Fibroblast of villous mesenchyme (primary cell): Measurements from ENCODE around the gene MC5R. TPM values are rescaled to one million over a fixed set of nuclear protein-coding genes. Genes with fewer than 3 reads are reported as not detected.

Experiments used
- DNase-seq: peaks from one replicate; pipeline ENCODE4 v3.0.0-alpha.2; 2010; ENCODE audit warnings: low read depth
- H3K4me3 ChIP-seq: 2 replicates; pipeline ENCODE4 v1.5.1; 2011; ENCODE audit warnings: low read depth, mild to moderate bottlenecking, low read length
- total RNA-seq: library from RNA; depleted of rRNA; stranded (reverse); fragments of >200 nt; gene quantifications from 2 replicates; pipeline ENCODE4 v1.2.3, GENCODE V29; 2012
- TF ChIP-seq, protein P1 (sequence below): IDR thresholded peaks from 2 replicates; pipeline ENCODE4 v1.5.1; 2012; ENCODE audit warnings: low read depth, mild to moderate bottlenecking, low read length; ENCODE audit not compliant: insufficient read depth

MC5R gene
- total RNA-seq, 1 donor: not detected

DNA sequence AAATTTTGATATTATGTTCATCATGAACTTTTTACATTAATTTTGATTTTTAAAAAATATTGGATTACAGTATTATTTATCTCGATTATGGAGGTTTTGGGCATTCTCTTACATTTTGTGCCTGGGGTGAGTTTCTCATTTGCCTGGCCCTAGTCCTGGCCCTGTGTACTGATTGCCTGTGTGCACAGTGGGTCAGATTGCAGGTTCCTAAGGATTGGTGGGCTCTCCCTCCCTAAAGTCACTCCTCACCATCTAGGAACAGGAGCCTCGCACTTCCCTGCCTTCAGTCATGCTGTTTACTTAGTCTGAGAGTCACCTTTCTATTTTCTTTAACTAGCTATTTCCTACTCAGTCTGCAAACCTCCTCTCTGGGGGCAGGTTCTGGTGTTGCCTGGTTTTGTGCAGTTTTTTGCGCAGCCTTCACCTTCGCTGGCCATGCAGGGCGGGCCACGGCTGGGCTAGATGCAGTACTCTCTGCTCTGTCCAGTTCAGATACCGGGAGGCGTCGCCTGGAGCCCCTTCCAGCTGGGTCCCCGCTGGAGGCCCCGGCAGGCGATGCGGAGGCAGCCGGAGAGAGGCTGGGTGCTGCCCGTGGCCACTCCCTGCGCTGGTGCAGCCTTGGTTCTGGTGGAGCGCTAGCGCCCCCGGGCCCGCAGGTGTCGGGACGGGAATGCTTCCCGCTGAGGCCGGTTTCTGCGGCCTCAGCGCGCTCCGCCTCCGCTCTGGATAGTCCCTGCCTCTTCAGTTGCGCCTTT is 23.3 kb upstream of the MC5R start:
- DNase-seq: peak; percentile 28
- TF ChIP-seq, protein P1, sequence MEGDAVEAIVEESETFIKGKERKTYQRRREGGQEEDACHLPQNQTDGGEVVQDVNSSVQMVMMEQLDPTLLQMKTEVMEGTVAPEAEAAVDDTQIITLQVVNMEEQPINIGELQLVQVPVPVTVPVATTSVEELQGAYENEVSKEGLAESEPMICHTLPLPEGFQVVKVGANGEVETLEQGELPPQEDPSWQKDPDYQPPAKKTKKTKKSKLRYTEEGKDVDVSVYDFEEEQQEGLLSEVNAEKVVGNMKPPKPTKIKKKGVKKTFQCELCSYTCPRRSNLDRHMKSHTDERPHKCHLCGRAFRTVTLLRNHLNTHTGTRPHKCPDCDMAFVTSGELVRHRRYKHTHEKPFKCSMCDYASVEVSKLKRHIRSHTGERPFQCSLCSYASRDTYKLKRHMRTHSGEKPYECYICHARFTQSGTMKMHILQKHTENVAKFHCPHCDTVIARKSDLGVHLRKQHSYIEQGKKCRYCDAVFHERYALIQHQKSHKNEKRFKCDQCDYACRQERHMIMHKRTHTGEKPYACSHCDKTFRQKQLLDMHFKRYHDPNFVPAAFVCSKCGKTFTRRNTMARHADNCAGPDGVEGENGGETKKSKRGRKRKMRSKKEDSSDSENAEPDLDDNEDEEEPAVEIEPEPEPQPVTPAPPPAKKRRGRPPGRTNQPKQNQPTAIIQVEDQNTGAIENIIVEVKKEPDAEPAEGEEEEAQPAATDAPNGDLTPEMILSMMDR: peak; percentile 40

DNA sequence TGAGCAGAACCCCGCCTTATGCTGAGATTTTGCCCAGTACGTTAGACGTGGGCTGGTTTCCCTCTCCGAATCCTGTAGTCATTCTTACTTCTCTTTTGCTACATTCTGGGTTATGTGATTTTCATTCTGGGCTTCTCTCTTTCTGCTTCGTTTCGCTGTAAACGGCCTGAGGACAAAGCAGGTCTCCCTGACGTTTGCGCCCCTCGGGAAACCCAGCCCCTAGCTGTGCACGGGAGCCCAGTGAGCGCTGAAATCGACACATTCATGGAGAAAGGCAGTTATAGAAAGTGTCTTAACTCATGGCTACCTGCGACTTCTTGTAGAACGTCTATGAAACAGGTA is 22.7 kb upstream of the MC5R start:
- no peak for DNase-seq
- H3K4me3 ChIP-seq: peak overlapping the region; percentile 32
- TF ChIP-seq, protein P1: no peak

More for the DNA sequence above, 23.3 kb upstream of the MC5R start:
- H3K4me3 ChIP-seq: peak overlapping the region; percentile 32

DNA sequence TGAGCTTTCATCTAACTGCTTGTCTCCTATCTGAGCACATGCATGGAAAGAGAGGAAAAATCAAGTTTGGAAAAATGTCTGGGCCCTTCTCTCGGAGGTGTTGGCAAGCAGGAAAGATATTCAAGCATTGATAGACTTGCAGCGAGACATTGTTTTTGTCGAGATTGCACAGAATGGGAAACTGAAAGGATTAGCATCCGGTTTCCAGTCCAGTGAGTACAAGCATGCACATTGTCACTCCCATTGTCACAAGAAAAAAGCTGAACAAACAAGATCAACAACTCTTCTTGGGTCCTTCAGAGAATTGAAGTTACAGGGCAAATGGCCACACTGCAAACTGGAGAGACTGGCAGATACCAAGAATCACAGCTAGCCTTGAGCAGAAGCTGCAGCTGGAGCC is 19.6 kb upstream of the MC5R start:
- H3K4me3 ChIP-seq: no peak overlapping the region
- DNase-seq: no peak
- TF ChIP-seq, protein P1: no peak

DNA sequence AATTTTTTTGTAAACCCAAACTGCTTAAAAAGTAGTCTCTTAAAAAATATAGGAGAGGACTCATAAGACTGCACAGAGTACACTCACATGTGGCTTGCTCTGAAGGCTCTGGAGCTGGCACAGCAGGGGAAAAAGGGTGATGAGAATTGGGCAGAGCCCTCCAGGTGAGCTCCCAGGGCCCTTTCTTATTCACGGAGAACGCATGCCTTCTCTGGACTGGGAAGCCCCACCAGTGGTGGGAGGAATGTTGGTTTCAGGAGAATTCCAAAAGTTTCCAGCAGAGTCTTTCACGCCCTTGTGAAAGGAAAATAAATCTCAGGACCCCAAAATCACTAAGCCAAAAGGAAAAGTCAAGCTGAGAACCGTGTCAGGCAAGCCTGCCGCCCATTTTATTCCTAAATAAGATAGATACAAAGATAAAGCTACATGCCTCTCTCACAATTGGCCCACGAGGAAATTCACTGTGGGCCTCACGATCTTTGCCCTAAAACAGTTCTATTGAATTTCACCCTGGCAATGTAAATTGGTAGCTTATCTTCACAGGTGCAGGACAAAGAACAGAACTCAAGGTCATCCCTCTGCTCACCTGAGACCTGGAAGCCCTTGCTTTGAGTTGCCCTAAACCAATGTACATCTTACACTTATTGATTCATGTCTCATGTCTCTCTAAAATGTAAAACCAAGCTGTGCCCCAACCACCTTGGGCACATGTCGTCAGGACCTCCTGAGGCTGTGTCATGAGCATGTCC is 15.5 kb upstream of the MC5R start:
- H3K4me3 ChIP-seq: no peak overlapping the region
- DNase-seq: no peak
- TF ChIP-seq, protein P1: no peak

DNA sequence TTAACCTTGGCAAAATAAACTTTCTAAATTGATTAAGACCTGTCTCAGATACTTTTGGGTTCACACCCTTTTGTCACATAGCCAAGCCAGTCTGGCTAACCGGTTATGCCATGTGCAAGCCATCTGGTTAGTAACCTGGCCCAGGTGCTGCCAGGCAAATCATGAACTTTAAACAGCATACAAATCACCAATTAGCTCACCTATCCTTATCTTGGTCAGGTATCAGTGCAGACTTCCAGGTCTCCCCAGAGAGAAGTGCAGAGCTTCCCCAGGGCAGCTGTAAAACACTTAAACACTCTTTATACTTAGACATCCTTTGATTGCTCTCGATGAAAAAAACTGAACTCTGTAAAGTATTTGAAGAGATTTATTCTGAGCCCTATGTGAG is 14.9 kb upstream of the MC5R start:
- no peak for DNase-seq
- TF ChIP-seq, protein P1: no peak
- H3K4me3 ChIP-seq: no peak overlapping the region

DNA sequence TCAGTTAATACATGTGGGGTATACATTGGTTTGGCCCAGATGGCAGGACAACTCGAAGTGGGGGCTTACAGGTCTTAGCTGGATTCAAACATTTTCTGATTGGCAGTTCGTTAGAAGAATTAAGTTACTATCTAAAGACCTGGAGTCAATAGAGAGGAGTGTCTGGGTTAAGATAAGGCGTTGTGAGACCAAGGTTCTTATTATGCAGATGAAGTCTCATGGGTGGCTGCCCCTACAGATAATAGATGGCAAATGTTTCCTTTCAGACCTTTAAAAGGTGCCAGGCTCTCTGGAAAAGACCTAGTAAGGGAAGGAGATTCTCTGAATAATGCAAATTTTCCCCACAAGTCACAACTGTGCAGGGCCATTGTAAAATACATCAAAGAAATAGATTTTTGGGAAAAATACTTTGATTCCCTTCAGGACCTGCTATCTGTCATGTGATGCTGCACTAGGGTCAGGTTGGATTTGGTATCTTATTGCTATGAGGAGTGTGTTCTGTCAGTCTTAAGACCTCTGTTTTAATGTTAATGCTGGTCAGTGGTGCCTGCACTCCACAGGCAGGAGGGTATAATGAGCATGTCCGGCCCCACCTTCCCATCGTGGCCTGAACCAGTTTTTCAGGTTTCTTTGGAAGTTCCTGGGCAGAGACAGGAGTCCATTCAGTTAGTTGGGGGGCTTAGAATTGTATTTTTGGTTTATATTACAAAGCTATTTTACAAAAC is 14.3 kb upstream of the MC5R start:
- TF ChIP-seq, protein P1: no peak
- DNase-seq: no peak

More for the DNA sequence above, 14.3 kb upstream of the MC5R start:
- H3K4me3 ChIP-seq: no peak overlapping the region
